Mucosa of gallbladder (tissue), 1 donor: ENCODE results near the gene ARHGEF1. TPM values are rescaled to one million over a fixed set of nuclear protein-coding genes. Genes with fewer than 3 reads are reported as not detected.
A peak's percentile ranks its signal among the peaks of the same experiment; 100 is the strongest.
"Not testable (repeated sequence)": the region's sequence is repeated elsewhere in the genome, so short reads cannot be mapped to it uniquely, and the experiment has no call there.

Experiments
- DNase-seq: peaks from one replicate; pipeline ENCODE4 v3.0.0-alpha.2; 2020; ENCODE audit warnings: low spot score
- total RNA-seq: library from RNA; stranded (reverse); gene quantifications from one replicate; pipeline ENCODE4 v1.2.1, GENCODE V29; 2021
- donor health status: DM: no; HTN: no; CAD: no.

Gene ARHGEF1
- total RNA-seq, 1 donor from 2014 or later = 115 TPM

GRCh38 chr19:41930926-41931592, 48.1 kb downstream of the ARHGEF1 start:
- no peak for DNase-seq

GRCh38 chr19:41932259-41932719, 49.3 kb downstream of the ARHGEF1 start:
- DNase-seq = no peak

- no peak for DNase-seq
Observed at GRCh38 chr19:41932720-41933332, 49.8 kb downstream of the ARHGEF1 start.

- DNase-seq = no peak
Observed at GRCh38 chr19:41933693-41934426, 50.9 kb downstream of the ARHGEF1 start.

- DNase-seq = peak; percentile 49
Observed at GRCh38 chr19:41934849-41935374, 51.9 kb downstream of the ARHGEF1 start.

GRCh38 chr19:41935760-41936415, 52.9 kb downstream of the ARHGEF1 start:
- DNase-seq = no peak

GRCh38 chr19:41936416-41936850, 53.4 kb downstream of the ARHGEF1 start:
- DNase-seq = no peak

- no peak for DNase-seq
Observed at GRCh38 chr19:41936961-41937360, 54.0 kb downstream of the ARHGEF1 start.

GRCh38 chr19:41937525-41938468, 54.8 kb downstream of the ARHGEF1 start:
- no peak for DNase-seq

- not testable (repeated sequence) for DNase-seq
Observed at GRCh38 chr19:41939209-41939608, 56.2 kb downstream of the ARHGEF1 start.

- no peak for DNase-seq
Observed at GRCh38 chr19:41939861-41940730, 57.1 kb downstream of the ARHGEF1 start.

- DNase-seq = no peak
Observed at GRCh38 chr19:41940731-41941409, 57.9 kb downstream of the ARHGEF1 start.

- DNase-seq = no peak
Observed at GRCh38 chr19:41941410-41942202, 58.6 kb downstream of the ARHGEF1 start.

GRCh38 chr19:41944336-41944735, 61.4 kb downstream of the ARHGEF1 start:
- no peak for DNase-seq

GRCh38 chr19:41945135-41945766, 62.3 kb downstream of the ARHGEF1 start:
- DNase-seq = peak; percentile 61

- DNase-seq = no peak
Observed at GRCh38 chr19:41947091-41947490, 64.1 kb downstream of the ARHGEF1 start.

GRCh38 chr19:41951686-41952172, 68.7 kb downstream of the ARHGEF1 start:
- peak; percentile 79 for DNase-seq

GRCh38 chr19:41955521-41955920, 72.5 kb downstream of the ARHGEF1 start:
- no peak for DNase-seq
